H1 (cell line): Measurements from ENCODE around the gene CD72. TPM values are rescaled to one million over a fixed set of nuclear protein-coding genes. Genes with fewer than 3 reads are reported as not detected.

Experiments
- CTCF ChIA-PET: fragments of 300-600 bp; sonication (Branson Sonifier 250); formaldehyde crosslinking; loops from one replicate; lab custom pipeline; 2021; ENCODE audit not compliant: partially characterized antibody; lab: Charles Lee
- POLR2A ChIA-PET: fragments of 300-600 bp; sonication (Branson Sonifier 250); formaldehyde crosslinking; loops from one replicate; lab custom pipeline; 2021; ENCODE audit warnings: inconsistent platforms; ENCODE audit not compliant: partially characterized antibody; lab: Charles Lee
- DNase-seq, 2 experiments: peaks; one replicate each; pipeline versions ENCODE4 v3.0.0 to v3.0.0-alpha.2; 2010 to 2022; ENCODE audit warnings: low spot score in 2 of 2, low read depth in 1 of 2, mixed read lengths in 1 of 2
- FAIRE-seq: peaks from 2 replicates; lab custom pipeline; 2011; peaks lifted over from hg19 to GRCh38; lab: Jason Lieb, UNC
- H2AFZ ChIP-seq: 2 replicates; pipeline ENCODE4 v1.8.1; 2012; ENCODE audit warnings: low read length, inconsistent platforms
- H2AK5ac ChIP-seq: 2 replicates; pipeline ENCODE4 v1.6.1; 2013; ENCODE audit warnings: low read depth, low read length
- H2BK120ac ChIP-seq: replicated peaks from 2 replicates; pipeline ENCODE3; 2013; ENCODE audit warnings: low read depth, low read length, inconsistent platforms
- H2BK12ac ChIP-seq: 2 replicates; pipeline ENCODE4 v1.6.1; 2013; ENCODE audit warnings: low read depth, low read length
- H2BK15ac ChIP-seq: 2 replicates; pipeline ENCODE4 v1.6.1; 2013; ENCODE audit warnings: low read length
- H2BK20ac ChIP-seq: 2 replicates; pipeline ENCODE4 v1.6.1; 2013; ENCODE audit warnings: low read length
- H2BK5ac ChIP-seq: 2 replicates; pipeline ENCODE4 v1.6.1; 2013; ENCODE audit warnings: low read depth, low read length
- H3K14ac ChIP-seq: 2 replicates; pipeline ENCODE4 v1.6.1; 2013; ENCODE audit warnings: inconsistent platforms; ENCODE audit not compliant: insufficient read length
- H3K18ac ChIP-seq: 2 replicates; pipeline ENCODE4 v1.6.1; 2013; ENCODE audit warnings: low read length; ENCODE audit errors: extremely low read depth
- H3K23ac ChIP-seq: 2 replicates; pipeline ENCODE4 v1.6.1; 2013; ENCODE audit warnings: inconsistent platforms; ENCODE audit not compliant: insufficient read length
- H3K23me2 ChIP-seq: 2 replicates; pipeline ENCODE4 v1.6.1; 2013; ENCODE audit warnings: low read depth, low read length
- H3K27ac ChIP-seq: 2 replicates; pipeline ENCODE4 v1.6.1; 2011; ENCODE audit warnings: low read depth, low read length, inconsistent platforms
- H3K27me3 ChIP-seq, 4 experiments: replicated peaks in 1 of 4; 1 replicate in 1 of 4; 2 replicates in 3 of 4; pipeline versions ENCODE4 v1.6.1 to v1.8.1; 2011 to 2013; ENCODE audit warnings: low read length in 3 of 4, mild to moderate bottlenecking in 3 of 4, inconsistent platforms in 2 of 4, mixed read lengths in 2 of 4, moderate library complexity in 1 of 4; ENCODE audit not compliant: control insufficient read depth in 3 of 4, insufficient read depth in 3 of 4; ENCODE audit errors: extremely low read depth in 1 of 4
- H3K36me3 ChIP-seq, 4 experiments: 2 replicates each; pipeline versions ENCODE4 v1.6.1 to v1.8.1; 2011 to 2013; ENCODE audit warnings: mild to moderate bottlenecking in 4 of 4, low read length in 3 of 4, moderate library complexity in 2 of 4, control low read depth in 1 of 4, inconsistent platforms in 1 of 4; ENCODE audit not compliant: insufficient read depth in 4 of 4, control insufficient read depth in 2 of 4
- H3K4ac ChIP-seq: replicated peaks from 2 replicates; pipeline ENCODE3; 2013; ENCODE audit warnings: low read length, low read depth, mixed read lengths, inconsistent platforms; ENCODE audit not compliant: insufficient read length
- H3K4me1 ChIP-seq, 4 experiments: replicated peaks in 1 of 4; 1 replicate in 1 of 4; 2 replicates in 3 of 4; pipeline versions ENCODE4 v1.6.1 to v1.8.1; 2011 to 2013; ENCODE audit warnings: low read length in 3 of 4, inconsistent platforms in 2 of 4, mixed read lengths in 1 of 4; ENCODE audit not compliant: insufficient read depth in 4 of 4, control insufficient read depth in 3 of 4
- H3K4me2 ChIP-seq, 2 experiments: 2 replicates each; pipeline versions ENCODE4 v1.6.1 to v1.8.1; 2011 to 2013; ENCODE audit warnings: low read depth in 2 of 2, low read length in 2 of 2, control low read depth in 1 of 2, inconsistent platforms in 1 of 2, mild to moderate bottlenecking in 1 of 2; ENCODE audit not compliant: insufficient read depth in 1 of 2
- H3K4me3 ChIP-seq, 4 experiments: fragments of 200-600, 300-600 bp in 1 of 4; sonication (generic), shearing (Covaris generic), sonication (Bioruptor Twin) in 1 of 4; 2 replicates each; pipeline versions ENCODE4 v1.5.1 to v1.8.1; 2011 to 2016; ENCODE audit warnings: low read length in 4 of 4, low read depth in 3 of 4, control low read depth in 2 of 4, inconsistent platforms in 2 of 4, mild to moderate bottlenecking in 2 of 4, mixed read lengths in 1 of 4, moderate library complexity in 1 of 4; ENCODE audit not compliant: insufficient read depth in 2 of 4; ENCODE audit errors: extremely low read depth in 1 of 4
- H3K56ac ChIP-seq: replicated peaks from 2 replicates; pipeline ENCODE3; 2013; ENCODE audit warnings: low read depth, mild to moderate bottlenecking, mixed read lengths, low read length, inconsistent platforms; ENCODE audit not compliant: insufficient read length
- H3K79me1 ChIP-seq: 2 replicates; pipeline ENCODE4 v1.6.1; 2013; ENCODE audit warnings: low read depth, low read length, control low read depth
- H3K79me2 ChIP-seq, 2 experiments: 2 replicates each; pipeline versions ENCODE4 v1.6.1 to v1.8.1; 2012 to 2013; ENCODE audit warnings: low read length in 2 of 2, mild to moderate bottlenecking in 2 of 2, inconsistent platforms in 1 of 2; ENCODE audit not compliant: insufficient read depth in 2 of 2, control insufficient read depth in 1 of 2
- H3K9ac ChIP-seq, 4 experiments: replicated peaks in 1 of 4; 1 replicate in 1 of 4; 2 replicates in 3 of 4; pipeline versions ENCODE4 v1.6.1 to v1.8.1; 2011 to 2013; ENCODE audit warnings: low read depth in 3 of 4, low read length in 3 of 4, control low read depth in 2 of 4, mild to moderate bottlenecking in 2 of 4, moderate library complexity in 2 of 4, inconsistent platforms in 1 of 4; ENCODE audit errors: extremely low read depth in 1 of 4
- H3K9me3 ChIP-seq, 2 experiments: 2 replicates each; pipeline versions ENCODE4 v1.6.1 to v1.8.1; 2012 to 2013; ENCODE audit warnings: mild to moderate bottlenecking in 2 of 2, moderate library complexity in 2 of 2, control low read depth in 1 of 2, inconsistent platforms in 1 of 2, low read depth in 1 of 2, low read length in 1 of 2, mixed read lengths in 1 of 2; ENCODE audit not compliant: insufficient read depth in 2 of 2
- H4K20me1 ChIP-seq, 2 experiments: replicated peaks in 1 of 2; 2 replicates each; pipeline versions ENCODE3 to v1.8.1; 2011 to 2013; ENCODE audit warnings: inconsistent platforms in 2 of 2, low read length in 2 of 2, mild to moderate bottlenecking in 1 of 2; ENCODE audit not compliant: insufficient read depth in 2 of 2, control insufficient read depth in 1 of 2
- H4K5ac ChIP-seq: 2 replicates; pipeline ENCODE4 v1.6.1; 2013; ENCODE audit warnings: low read length, low read depth, mixed read lengths, inconsistent platforms; ENCODE audit not compliant: insufficient read length
- H4K8ac ChIP-seq: 2 replicates; pipeline ENCODE4 v1.8.0; 2013; ENCODE audit warnings: mild to moderate bottlenecking, moderate library complexity, low read length, inconsistent platforms; ENCODE audit not compliant: insufficient read depth; ENCODE audit errors: extremely low read depth
- H4K91ac ChIP-seq: replicated peaks from 2 replicates; pipeline ENCODE3; 2013; ENCODE audit warnings: low read length, mixed read lengths, inconsistent platforms; ENCODE audit not compliant: insufficient read length
- CBX5 ChIP-seq: fragments of 300-800, 300-1000 bp; sonication (generic); IDR thresholded peaks from 2 replicates; pipeline ENCODE4 v1.7.1; 2016; ENCODE audit warnings: antibody characterized with exemption, low read length, low read depth
- CTCF ChIP-seq, 3 experiments: IDR thresholded peaks; 1 replicate in 2 of 3; 2 replicates in 1 of 3; pipeline versions ENCODE4 v1.5.1 to v1.6.1; 2011; ENCODE audit warnings: low read length in 3 of 3, mild to moderate bottlenecking in 3 of 3, inconsistent platforms in 2 of 3, low read depth in 1 of 3, moderate library complexity in 1 of 3; ENCODE audit not compliant: insufficient read depth in 1 of 3; ENCODE audit errors: control extremely low read depth in 1 of 3
- HDAC2 ChIP-seq, 2 experiments: fragments of 300-600 bp in 1 of 2; sonication (generic) in 1 of 2; IDR thresholded peaks; 2 replicates each; pipeline ENCODE4 v1.6.1; 2011 to 2012; ENCODE audit warnings: low read depth in 2 of 2, low read length in 2 of 2, mild to moderate bottlenecking in 2 of 2, moderate library complexity in 2 of 2, borderline replicate concordance in 1 of 2, inconsistent platforms in 1 of 2
- HDAC6 ChIP-seq: IDR thresholded peaks from one replicate; pipeline ENCODE4 v1.7.1; 2012; ENCODE audit warnings: low read depth, mild to moderate bottlenecking, inconsistent platforms, low read length, moderate library complexity
- RNF2 ChIP-seq: fragments of 200-900, 300-1000 bp; sonication (generic); IDR thresholded peaks from 2 replicates; pipeline ENCODE4 v1.7.1; 2016; ENCODE audit warnings: borderline replicate concordance, low read depth, mild to moderate bottlenecking, antibody characterized with exemption, low read length; ENCODE audit not compliant: poor library complexity, severe bottlenecking; ENCODE audit errors: missing control alignments
- RXRA ChIP-seq: IDR thresholded peaks from 2 replicates; pipeline ENCODE4 v1.6.1; 2011; ENCODE audit warnings: low read depth, mild to moderate bottlenecking, low read length, moderate library complexity; ENCODE audit not compliant: insufficient read depth
- WGBS, 2 experiments: shearing (Covaris generic) in 1 of 2; methylation state at CpG; one replicate each; pipeline versions ENCODE4 v1.1.6 to v1.1.7; 2013 to 2015; ENCODE audit warnings: low lambda C conversion rate in 2 of 2, mixed read lengths in 2 of 2, inconsistent platforms in 1 of 2, low coverage in 1 of 2, missing lambda C conversion rate in 1 of 2; ENCODE audit not compliant: insufficient replicate concordance in 2 of 2, insufficient coverage in 1 of 2, insufficient read length in 1 of 2; ENCODE audit errors: extremely low coverage in 1 of 2, missing lambda C conversion rate in 1 of 2; 5-methylcytosine and 5-hydroxymethylcytosine counted together
- polyA plus RNA-seq, 7 experiments: library from polyadenylated mRNA; depleted of rRNA in 3 of 7; stranded (reverse) in 5 of 7; unstranded in 2 of 7; fragments of >200 nt in 5 of 7; fragments of 200-250 nt in 2 of 7; gene quantifications; 1 replicate in 5 of 7; 2 replicates in 1 of 7; 4 replicates in 1 of 7; pipeline versions ENCODE4 v1.2.1 to v1.2.3, GENCODE V29; 2011 to 2013; ENCODE audit warnings: missing spikeins in 2 of 7, mixed read lengths in 2 of 7
- total RNA-seq: library from RNA; stranded (reverse); fragmentation: NEBNext Ultra II Directional; extraction: Animal tissue kit (Norgen Biotek cat#: 25700); gene quantifications from 2 replicates; pipeline ENCODE4 v1.2.1, GENCODE V29; 2021
- TF ChIP-seq, protein P1 (sequence below): IDR thresholded peaks from 2 replicates; pipeline ENCODE4 v1.6.1; 2011; ENCODE audit warnings: low read depth, mild to moderate bottlenecking, low read length; ENCODE audit not compliant: insufficient read depth

The CD72 gene
- total and polyA plus RNA-seq, 2 of the 8 experiments (the other 6 are each of a cell fraction or from before 2014, with no cell fraction given): 4.0 to 4.5 TPM

DNA sequence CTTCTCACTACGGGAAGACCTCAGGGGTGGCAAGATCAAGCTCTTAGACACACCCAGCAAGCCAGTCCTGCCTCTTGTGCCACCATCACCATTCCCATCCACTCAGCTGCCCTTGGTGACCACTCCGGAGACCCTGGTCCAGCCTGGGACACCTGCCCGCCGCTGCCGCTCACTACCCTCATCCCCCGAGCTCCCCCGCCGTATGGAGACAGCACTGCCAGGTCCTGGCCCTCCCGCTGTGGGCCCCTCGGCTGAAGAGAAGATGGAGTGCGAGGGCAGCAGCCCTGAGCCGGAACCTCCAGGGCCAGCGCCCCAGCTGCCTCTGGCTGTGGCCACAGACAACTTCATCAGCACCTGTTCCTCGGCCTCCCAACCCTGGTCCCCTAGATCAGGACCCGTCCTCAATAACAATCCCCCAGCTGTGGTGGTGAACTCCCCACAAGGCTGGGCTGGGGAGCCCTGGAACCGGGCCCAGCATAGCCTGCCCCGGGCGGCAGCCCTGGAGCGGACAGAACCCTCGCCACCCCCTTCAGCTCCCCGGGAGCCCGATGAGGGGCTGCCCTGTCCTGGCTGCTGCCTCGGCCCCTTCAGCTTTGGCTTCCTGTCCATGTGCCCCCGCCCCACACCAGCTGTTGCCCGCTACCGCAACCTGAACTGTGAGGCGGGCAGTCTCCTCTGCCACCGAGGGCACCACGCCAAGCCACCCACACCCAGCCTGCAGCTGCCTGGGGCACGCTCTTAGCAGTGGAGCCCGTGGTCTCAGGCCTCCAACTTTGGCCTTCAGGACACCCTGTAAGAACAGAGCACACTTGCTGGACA, 9.0 kb downstream of the CD72 start:
- no peak overlapping the region for H2AFZ ChIP-seq
- H3K79me2 ChIP-seq: peaks cover 0 to 2% of the 10 kb centered on the region in 2 experiments; a peak in 1 of 4 replicates
- H3K4me2 ChIP-seq: no peak overlapping the region
- FAIRE-seq (no peak), DNase-seq (no peak)
- no peaks in the 10 kb centered on the region for H3K9me3 ChIP-seq
- H4K91ac ChIP-seq: no peak overlapping the region
- no peak overlapping the region for H2BK5ac ChIP-seq
- H3K23ac ChIP-seq: no peak overlapping the region
- H2BK20ac ChIP-seq: no peak overlapping the region
- H2BK12ac ChIP-seq: no peak overlapping the region
- peaks cover 0 to 3% (median under 1%) of the 10 kb centered on the region in 4 experiments; a peak in 3 of 7 replicates for H3K4me1 ChIP-seq
- H2BK15ac ChIP-seq: no peak overlapping the region
- H4K8ac ChIP-seq: no peak overlapping the region
- peaks cover 12% of the 10 kb centered on the region for H3K23me2 ChIP-seq
- ChIA-PET CTCF (interaction anchor here (0.7 to 6.1 kb wide), 11 partner anchors 11 to 1133 kb away, joined by 3 to 47 read pairs (median 5); partner anchors contain the start of genes ARHGEF39, CCDC107 and RMRP), POLR2A (interaction anchor here (1.0 kb wide), 1 partner anchor 72 kb away, joined by 3 read pairs; no protein-coding TSS in a partner anchor)
- no peak overlapping the region for H2BK120ac ChIP-seq
- no peak overlapping the region for H2AK5ac ChIP-seq
- H3K4ac ChIP-seq: no peak overlapping the region
- no peak overlapping the region for H3K27ac ChIP-seq
- H3K18ac ChIP-seq: no peak overlapping the region
- H3K56ac ChIP-seq: no peak overlapping the region
- H4K20me1 ChIP-seq: peaks cover 0 to 15% of the 10 kb centered on the region in 2 experiments
- no peak overlapping the region for H3K14ac ChIP-seq
- no peaks in the 10 kb centered on the region for H3K79me1 ChIP-seq
- H4K5ac ChIP-seq: no peak overlapping the region
- H3K27me3 ChIP-seq: no peaks in the 10 kb centered on the region
- 86% methylated on average over 28 of the region's 31 CpGs; no CpG with 5 or more reads in 1 of the 2 experiments for WGBS, 2 experiments
- H3K36me3 ChIP-seq: peaks cover 3 to 12% (median 9%) of the 10 kb centered on the region in 4 experiments; a peak in 5 of 8 replicates
- no peak overlapping the region for H3K9ac ChIP-seq
- no peak overlapping the region for H3K4me3 ChIP-seq
- TF ChIP-seq CTCF (IDR thresholded peaks at IDR 0.05; ENCODE audit: control extremely low read depth in 1 of 3, insufficient read depth in 1 of 3, low read depth in 1 of 3, low read length in 3 of 3) (no peak), HDAC2 (IDR thresholded peaks at IDR 0.05; ENCODE audit: borderline replicate concordance in 1 of 2, low read depth in 2 of 2, low read length in 2 of 2) (no peak), RXRA (no peak), RNF2 (no peak), CBX5 (no peak), HDAC6 (no peak)
- TF ChIP-seq, protein P1, sequence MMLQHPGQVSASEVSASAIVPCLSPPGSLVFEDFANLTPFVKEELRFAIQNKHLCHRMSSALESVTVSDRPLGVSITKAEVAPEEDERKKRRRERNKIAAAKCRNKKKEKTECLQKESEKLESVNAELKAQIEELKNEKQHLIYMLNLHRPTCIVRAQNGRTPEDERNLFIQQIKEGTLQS: no peak
